Activated naive CD4-positive, alpha-beta T cell treated with anti-CD3 and anti-CD28 coated beads, Interleukin-2, amount 10 ng/mL, durations not matched to agents 7 days and 5 days (primary cell): Measurements from ENCODE around the gene TNFRSF18.

Experiments
- CTCF ChIA-PET: fragments of 350-600 bp; sonication (Branson Sonifier 250); formaldehyde crosslinking; loops from one replicate; lab custom pipeline; 2021; ENCODE audit warnings: antibody characterized with exemption; lab: Charles Lee
- DNase-seq: peaks from one replicate; pipeline ENCODE4 v3.0.0-alpha.2; 2020
- H3K27ac Mint-ChIP-seq: one replicate; pipeline ENCODE4 v1.8.0; 2021; ENCODE audit warnings: mild to moderate bottlenecking, moderate library complexity, mixed read lengths
- H3K27me3 Mint-ChIP-seq: one replicate; pipeline ENCODE4 v1.8.0; 2021; ENCODE audit warnings: mild to moderate bottlenecking, mixed read lengths
- H3K36me3 Mint-ChIP-seq: one replicate; pipeline ENCODE4 v1.8.0; 2021; ENCODE audit warnings: mixed read lengths
- H3K4me1 Mint-ChIP-seq: one replicate; pipeline ENCODE4 v1.8.0; 2021; ENCODE audit warnings: mixed read lengths
- H3K4me3 Mint-ChIP-seq: one replicate; pipeline ENCODE4 v1.8.0; 2021; ENCODE audit warnings: mild to moderate bottlenecking, moderate library complexity, mixed read lengths
- H3K9me3 Mint-ChIP-seq: one replicate; pipeline ENCODE4 v1.8.0; 2021; ENCODE audit warnings: mixed read lengths

Gene TNFRSF18

GRCh38 chr1:1204998-1205768, 1.2 kb downstream of the TNFRSF18 start:
- Mint-ChIP-seq H3K4me1 (peaks cover 24% of the 10 kb centered on the region), H3K36me3 (no peaks in the 10 kb centered on the region), H3K9me3 (no peaks in the 10 kb centered on the region), H3K27ac (no peak overlapping the region), H3K27me3 (peaks cover 76% of the 10 kb centered on the region), H3K4me3 (no peak overlapping the region)
- peak; percentile 21 for DNase-seq
- CTCF ChIA-PET: interaction anchor here (0.9 kb wide), 1 partner anchor 82 kb away, joined by 3 read pairs; no protein-coding TSS in a partner anchor

GRCh38 chr1:1204425-1204920, 1.9 kb downstream of the TNFRSF18 start:
- DNase-seq: no peak
- CTCF ChIA-PET: no interaction called here
- Mint-ChIP-seq H3K4me1 (peaks cover 27% of the 10 kb centered on the region), H3K9me3 (no peaks in the 10 kb centered on the region), H3K27me3 (peaks cover 76% of the 10 kb centered on the region), H3K36me3 (no peaks in the 10 kb centered on the region), H3K4me3 (no peak overlapping the region), H3K27ac (no peak overlapping the region)

- H3K4me3 Mint-ChIP-seq: no peak overlapping the region
- H3K9me3 Mint-ChIP-seq: no peaks in the 10 kb centered on the region
- CTCF ChIA-PET: no interaction called here
- no peaks in the 10 kb centered on the region for H3K36me3 Mint-ChIP-seq
- H3K27ac Mint-ChIP-seq: no peak overlapping the region
- peaks cover 23% of the 10 kb centered on the region for H3K4me1 Mint-ChIP-seq
- peaks cover 70% of the 10 kb centered on the region for H3K27me3 Mint-ChIP-seq
- peak; percentile 21 for DNase-seq
Measured at GRCh38 chr1:1203561-1204424, 2.6 kb downstream of the TNFRSF18 start.

GRCh38 chr1:1202831-1203560, 3.4 kb downstream of the TNFRSF18 start:
- Mint-ChIP-seq H3K4me3 (no peak overlapping the region), H3K4me1 (peaks cover 17% of the 10 kb centered on the region), H3K27ac (no peak overlapping the region), H3K36me3 (no peaks in the 10 kb centered on the region), H3K9me3 (no peaks in the 10 kb centered on the region), H3K27me3 (peaks cover 62% of the 10 kb centered on the region)
- peak; percentile 21 for DNase-seq
- CTCF ChIA-PET: no interaction called here

GRCh38 chr1:1200876-1201810, 5.2 kb downstream of the TNFRSF18 start:
- H3K9me3 Mint-ChIP-seq: no peaks in the 10 kb centered on the region
- peak overlapping the region; percentile 40 for H3K4me3 Mint-ChIP-seq
- peaks cover 50% of the 10 kb centered on the region for H3K27me3 Mint-ChIP-seq
- peak; percentile 83 for DNase-seq
- CTCF ChIA-PET: no interaction called here
- H3K4me1 Mint-ChIP-seq: peaks cover 11% of the 10 kb centered on the region
- H3K27ac Mint-ChIP-seq: no peak overlapping the region
- no peaks in the 10 kb centered on the region for H3K36me3 Mint-ChIP-seq

- Mint-ChIP-seq H3K27me3 (peaks cover 48% of the 10 kb centered on the region), H3K4me1 (peaks cover 11% of the 10 kb centered on the region), H3K4me3 (peak overlapping the region; percentile 40), H3K9me3 (peaks cover under 1% of the 10 kb centered on the region), H3K27ac (peak overlapping the region; percentile 28), H3K36me3 (no peaks in the 10 kb centered on the region)
- CTCF ChIA-PET: no interaction called here
- peak; percentile 19 for DNase-seq
Measured at GRCh38 chr1:1199961-1200875, 6.2 kb downstream of the TNFRSF18 start.

GRCh38 chr1:1199141-1199960, 7.0 kb downstream of the TNFRSF18 start:
- H3K9me3 Mint-ChIP-seq: peaks cover 9% of the 10 kb centered on the region
- peak; percentile 20 for DNase-seq
- H3K4me1 Mint-ChIP-seq: peaks cover 11% of the 10 kb centered on the region
- peaks cover 47% of the 10 kb centered on the region for H3K27me3 Mint-ChIP-seq
- peak overlapping the region; percentile 23 for H3K4me3 Mint-ChIP-seq
- no peaks in the 10 kb centered on the region for H3K36me3 Mint-ChIP-seq
- peak overlapping the region; percentile 28 for H3K27ac Mint-ChIP-seq
- CTCF ChIA-PET: no interaction called here

GRCh38 chr1:1198423-1199140, 7.8 kb downstream of the TNFRSF18 start:
- H3K27me3 Mint-ChIP-seq: peaks cover 39% of the 10 kb centered on the region
- peak; percentile 19 for DNase-seq
- CTCF ChIA-PET: no interaction called here
- peaks cover 12% of the 10 kb centered on the region for H3K9me3 Mint-ChIP-seq
- no peak overlapping the region for H3K27ac Mint-ChIP-seq
- H3K4me1 Mint-ChIP-seq: peaks cover 11% of the 10 kb centered on the region
- H3K4me3 Mint-ChIP-seq: no peak overlapping the region
- H3K36me3 Mint-ChIP-seq: no peaks in the 10 kb centered on the region

- Mint-ChIP-seq H3K27ac (no peak overlapping the region), H3K4me3 (no peak overlapping the region), H3K9me3 (peaks cover 12% of the 10 kb centered on the region), H3K36me3 (no peaks in the 10 kb centered on the region), H3K4me1 (peaks cover 11% of the 10 kb centered on the region), H3K27me3 (peaks cover 36% of the 10 kb centered on the region)
- CTCF ChIA-PET: no interaction called here
- DNase-seq: peak; percentile 20
Measured at GRCh38 chr1:1197551-1198422, 8.6 kb downstream of the TNFRSF18 start.

GRCh38 chr1:1197188-1197500, 9.2 kb downstream of the TNFRSF18 start:
- no peak for DNase-seq
- Mint-ChIP-seq H3K27ac (no peak overlapping the region), H3K4me1 (peaks cover 11% of the 10 kb centered on the region), H3K27me3 (peaks cover 36% of the 10 kb centered on the region), H3K36me3 (no peaks in the 10 kb centered on the region), H3K4me3 (no peak overlapping the region), H3K9me3 (peaks cover 12% of the 10 kb centered on the region)
- CTCF ChIA-PET: no interaction called here
